Activated CD4-positive, alpha-beta T cell treated with anti-CD3 and anti-CD28 coated beads, Interleukin-2, Interleukin-4, amounts not matched to agents 100 ng/mL and 50 ng/mL, durations not matched to agents 16 hours and 8 hours (primary cell): Measurements from ENCODE around the gene ZNF646.

Experiments
- DNase-seq: peaks from one replicate; pipeline ENCODE4 v3.0.0-alpha.2; 2020; ENCODE audit warnings: low spot score

Gene ZNF646, protein sequence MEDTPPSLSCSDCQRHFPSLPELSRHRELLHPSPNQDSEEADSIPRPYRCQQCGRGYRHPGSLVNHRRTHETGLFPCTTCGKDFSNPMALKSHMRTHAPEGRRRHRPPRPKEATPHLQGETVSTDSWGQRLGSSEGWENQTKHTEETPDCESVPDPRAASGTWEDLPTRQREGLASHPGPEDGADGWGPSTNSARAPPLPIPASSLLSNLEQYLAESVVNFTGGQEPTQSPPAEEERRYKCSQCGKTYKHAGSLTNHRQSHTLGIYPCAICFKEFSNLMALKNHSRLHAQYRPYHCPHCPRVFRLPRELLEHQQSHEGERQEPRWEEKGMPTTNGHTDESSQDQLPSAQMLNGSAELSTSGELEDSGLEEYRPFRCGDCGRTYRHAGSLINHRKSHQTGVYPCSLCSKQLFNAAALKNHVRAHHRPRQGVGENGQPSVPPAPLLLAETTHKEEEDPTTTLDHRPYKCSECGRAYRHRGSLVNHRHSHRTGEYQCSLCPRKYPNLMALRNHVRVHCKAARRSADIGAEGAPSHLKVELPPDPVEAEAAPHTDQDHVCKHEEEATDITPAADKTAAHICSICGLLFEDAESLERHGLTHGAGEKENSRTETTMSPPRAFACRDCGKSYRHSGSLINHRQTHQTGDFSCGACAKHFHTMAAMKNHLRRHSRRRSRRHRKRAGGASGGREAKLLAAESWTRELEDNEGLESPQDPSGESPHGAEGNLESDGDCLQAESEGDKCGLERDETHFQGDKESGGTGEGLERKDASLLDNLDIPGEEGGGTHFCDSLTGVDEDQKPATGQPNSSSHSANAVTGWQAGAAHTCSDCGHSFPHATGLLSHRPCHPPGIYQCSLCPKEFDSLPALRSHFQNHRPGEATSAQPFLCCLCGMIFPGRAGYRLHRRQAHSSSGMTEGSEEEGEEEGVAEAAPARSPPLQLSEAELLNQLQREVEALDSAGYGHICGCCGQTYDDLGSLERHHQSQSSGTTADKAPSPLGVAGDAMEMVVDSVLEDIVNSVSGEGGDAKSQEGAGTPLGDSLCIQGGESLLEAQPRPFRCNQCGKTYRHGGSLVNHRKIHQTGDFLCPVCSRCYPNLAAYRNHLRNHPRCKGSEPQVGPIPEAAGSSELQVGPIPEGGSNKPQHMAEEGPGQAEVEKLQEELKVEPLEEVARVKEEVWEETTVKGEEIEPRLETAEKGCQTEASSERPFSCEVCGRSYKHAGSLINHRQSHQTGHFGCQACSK (N-terminal part only)

DNA sequence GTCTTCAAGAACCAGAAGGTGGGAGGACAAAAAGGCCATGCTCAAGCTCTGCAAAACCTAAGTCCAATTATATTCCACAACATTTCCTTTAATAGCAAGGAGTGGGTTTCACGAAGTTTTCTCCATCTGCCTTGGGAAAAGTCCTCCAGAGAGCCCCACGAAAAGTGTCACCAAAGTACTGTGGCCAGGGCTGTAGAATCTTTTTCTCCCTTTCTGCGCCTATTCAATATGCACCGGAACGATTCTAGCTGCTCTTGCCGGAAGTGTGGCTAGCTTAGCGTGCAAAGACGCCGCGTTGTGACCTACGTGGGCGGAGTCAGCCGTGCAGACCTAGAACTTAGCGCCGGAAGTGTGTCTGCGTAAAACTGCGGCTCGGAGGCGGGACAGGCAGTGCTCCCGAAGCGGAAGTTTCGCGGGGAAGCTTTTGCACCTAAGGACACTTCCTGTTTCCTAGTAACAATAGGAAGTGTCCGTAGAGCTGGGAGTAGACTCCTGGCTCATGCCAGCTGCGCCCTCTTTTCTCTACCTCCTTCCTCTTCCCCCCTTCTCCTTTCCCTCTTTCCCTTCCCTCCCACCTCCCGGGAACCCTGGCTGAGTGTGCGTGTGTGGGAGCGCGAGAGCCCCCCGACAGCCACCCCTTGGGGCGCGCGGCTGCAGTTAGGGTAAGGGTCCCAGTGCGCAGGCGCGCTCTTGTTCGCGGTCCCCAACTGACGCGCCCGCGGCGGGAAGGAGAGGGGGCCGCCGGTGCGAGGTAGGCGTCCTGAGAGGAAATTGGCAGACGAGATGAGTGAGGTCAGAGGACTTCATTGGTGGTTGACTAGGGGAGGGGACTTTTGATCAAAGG is at the start of gene ZNF646, which contains the start of gene ZNF668:
Gene ZNF646, plus strand, starts transcription at position 453 of the 844 bp plus-strand sequence. CDS start 1,903 bp downstream, outside the sequence.
Gene ZNF668, minus strand, starts transcription at position 271 of the 844 bp plus-strand sequence. CDS start 9,781 bp downstream, outside the sequence.
- peak; percentile 99 for DNase-seq

DNA sequence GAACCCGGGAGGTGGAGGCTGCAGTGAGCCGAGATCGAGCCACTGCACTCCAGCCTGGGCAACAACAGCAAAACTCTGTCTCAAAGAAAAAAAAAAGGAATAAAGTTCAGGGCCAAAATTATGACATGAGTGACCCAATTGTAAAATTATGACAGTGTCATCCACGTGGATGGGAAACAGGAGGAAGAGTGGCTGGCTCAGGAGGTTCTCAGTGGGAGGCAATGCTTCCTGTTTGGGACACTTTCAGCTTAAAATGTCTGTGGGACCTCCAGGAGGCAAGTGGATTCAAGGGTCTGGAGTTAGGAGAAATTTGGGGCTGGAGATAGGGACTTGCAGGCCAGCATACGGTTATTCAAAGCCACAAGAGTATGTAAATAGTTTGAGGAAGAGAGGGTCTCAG is 48.9 kb upstream of the ZNF646 start:
- no peak for DNase-seq

DNA sequence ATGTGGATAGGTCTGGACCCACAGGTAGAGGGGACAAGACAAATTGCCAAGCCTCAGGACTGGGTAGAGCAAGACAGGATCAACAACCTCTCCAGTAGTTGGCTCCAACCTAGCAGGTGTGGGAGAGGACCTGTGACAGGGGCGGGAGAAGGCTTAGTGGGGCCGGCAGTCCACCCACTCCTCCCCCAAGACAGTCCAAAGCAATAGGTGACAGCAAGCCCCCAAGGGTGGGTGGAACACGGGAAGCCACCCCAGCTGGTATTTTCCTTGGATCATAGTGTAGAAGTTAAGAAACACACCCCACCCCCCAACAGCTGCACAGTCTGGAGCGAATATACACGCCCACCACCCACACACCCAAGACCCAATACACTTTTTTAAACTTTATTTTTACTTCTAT is 45.0 kb upstream of the ZNF646 start:
- no peak for DNase-seq

DNA sequence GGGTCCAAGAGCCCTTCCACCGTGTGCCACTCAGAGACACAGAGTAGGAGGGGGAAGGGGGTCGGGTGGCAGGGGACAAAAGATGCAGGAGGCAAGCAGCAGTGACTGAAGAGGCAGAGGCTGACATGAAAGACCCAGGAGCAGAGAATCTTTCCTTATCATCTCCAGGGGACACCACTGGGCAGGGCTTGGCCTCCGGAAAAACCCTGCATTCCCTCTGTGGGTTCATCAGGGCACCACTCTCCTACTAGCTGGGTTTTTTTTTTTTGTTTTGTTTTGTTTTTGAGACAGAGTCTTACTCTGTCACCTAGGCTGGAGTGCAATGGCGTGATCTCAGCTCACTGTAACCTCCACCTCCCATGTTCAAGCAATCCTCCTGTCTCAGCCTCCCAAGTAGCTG is 42.9 kb upstream of the ZNF646 start:
- no peak for DNase-seq

DNA sequence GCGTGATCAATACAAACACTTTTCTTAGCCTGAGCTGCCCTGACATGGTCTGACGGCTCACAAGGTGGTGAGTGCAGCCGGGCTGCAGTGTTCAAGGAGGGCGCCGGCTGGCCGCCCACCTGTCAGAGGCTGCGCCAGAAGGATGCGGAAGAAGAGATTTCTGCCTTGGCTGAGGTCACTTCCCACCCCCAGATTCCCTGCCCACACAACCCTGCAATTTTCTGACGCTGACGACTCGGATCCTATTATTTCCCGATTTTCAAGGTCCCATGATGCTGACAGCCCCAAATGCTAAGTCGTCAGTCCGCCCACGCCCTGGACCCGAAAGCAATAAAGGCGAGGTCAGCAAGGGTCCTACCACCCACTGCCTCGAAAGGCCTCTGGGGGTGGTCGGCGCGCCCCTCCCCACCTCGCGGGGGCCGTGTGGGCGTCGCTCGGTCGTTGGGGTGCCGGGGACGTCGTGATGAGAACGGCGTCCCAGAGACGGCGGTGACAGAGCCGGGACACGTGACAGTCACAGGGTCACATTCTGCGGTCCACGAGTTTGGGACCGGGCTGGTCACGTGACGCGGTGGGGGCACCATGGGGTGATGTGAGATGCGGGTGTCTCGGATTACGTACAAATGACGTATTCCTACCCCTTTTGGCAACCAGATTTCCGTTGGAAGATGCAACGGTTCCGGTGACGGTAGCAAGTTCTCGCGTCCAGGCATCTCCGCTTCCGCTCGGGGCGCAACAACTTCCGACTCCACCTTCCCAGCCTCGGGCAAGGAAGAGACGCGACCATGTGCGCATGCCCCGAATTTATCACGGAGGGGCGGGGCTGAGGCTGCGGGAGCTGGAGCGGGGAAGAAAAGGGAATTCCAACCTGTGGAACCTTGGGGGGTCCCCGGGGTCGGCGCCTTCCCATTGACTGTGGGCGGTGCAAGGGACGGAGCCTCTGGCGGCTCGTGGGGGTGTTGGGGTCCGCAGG is 41.2 kb upstream of the ZNF646 start, which contains the start of gene STX4:
Gene STX4, plus strand, starts transcription at position 823 of the 973 bp plus-strand sequence. CDS start 248 bp downstream, outside the sequence.
- peak; percentile 98 for DNase-seq

DNA sequence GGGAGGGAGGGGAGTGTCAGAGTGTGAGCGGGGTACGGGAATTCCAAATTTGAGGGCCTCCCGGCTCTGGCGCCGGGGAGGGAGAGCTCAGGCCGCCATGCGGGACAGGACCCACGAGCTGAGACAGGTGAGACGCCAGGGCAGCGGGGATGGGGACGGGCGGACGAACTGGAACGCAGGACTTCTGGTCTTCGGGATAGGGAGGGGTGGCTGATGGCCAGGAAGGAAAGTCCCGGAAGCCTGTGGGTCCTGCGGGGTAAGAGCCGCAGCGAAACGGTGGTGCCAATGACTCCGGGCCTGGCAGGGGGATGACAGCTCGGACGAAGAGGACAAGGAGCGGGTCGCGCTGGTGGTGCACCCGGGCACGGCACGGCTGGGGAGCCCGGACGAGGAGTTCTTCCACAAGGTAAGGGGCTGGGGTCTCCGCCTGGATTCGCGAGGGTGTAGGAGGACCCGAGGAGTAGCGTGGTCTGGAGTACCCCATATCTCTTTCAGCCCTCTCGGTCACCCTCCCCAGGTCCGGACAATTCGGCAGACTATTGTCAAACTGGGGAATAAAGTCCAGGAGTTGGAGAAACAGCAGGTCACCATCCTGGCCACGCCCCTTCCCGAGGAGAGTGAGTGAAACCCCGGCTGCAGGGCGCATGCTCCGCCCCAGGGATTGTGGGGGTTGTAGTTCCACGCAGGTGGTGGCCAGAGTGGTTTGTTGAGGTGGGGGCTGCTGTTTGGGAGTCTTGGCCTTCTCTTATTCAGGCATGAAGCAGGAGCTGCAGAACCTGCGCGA is 40.3 kb upstream of the ZNF646 start:
- peak; percentile 88 for DNase-seq

DNA sequence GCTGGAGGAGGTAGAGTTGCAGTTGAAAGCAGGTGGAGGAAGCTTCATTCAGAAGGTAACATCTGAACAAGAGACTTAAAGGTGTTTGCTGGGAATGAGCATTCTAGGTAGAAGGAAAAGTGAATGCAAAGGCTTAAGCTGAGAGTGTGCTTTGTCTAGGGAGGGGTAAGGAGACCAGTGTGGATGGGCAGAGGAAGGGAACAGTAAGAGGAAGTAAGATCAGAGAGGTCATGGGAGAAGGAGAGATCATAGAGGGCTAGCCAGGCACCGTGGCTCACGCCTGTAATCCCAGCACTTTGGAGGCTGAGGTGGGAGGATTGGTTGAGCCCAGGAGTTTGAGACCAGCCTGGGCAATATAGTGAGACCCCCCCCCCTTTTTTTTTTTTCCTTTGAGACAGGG is 37.5 kb upstream of the ZNF646 start:
- no peak for DNase-seq

DNA sequence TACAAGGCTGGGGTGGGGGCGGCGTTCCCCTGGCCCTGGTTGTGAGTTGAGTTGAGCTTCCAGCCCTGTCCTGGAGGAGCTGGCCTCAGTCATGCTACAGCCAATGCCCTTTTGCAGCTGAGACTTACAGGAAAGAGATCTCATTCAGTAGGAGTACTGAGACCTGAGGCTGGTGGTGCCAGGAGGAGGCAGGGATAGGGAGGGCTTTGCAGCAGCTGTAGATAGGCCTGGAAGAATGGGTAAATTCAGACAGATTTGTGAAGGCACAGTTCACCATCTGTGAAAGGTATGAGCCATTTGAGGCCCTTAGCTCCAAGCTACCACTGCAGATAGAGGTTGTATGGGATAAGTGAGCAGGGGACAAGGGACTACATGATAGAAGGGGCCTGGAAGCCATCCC is 35.2 kb upstream of the ZNF646 start:
- no peak for DNase-seq

DNA sequence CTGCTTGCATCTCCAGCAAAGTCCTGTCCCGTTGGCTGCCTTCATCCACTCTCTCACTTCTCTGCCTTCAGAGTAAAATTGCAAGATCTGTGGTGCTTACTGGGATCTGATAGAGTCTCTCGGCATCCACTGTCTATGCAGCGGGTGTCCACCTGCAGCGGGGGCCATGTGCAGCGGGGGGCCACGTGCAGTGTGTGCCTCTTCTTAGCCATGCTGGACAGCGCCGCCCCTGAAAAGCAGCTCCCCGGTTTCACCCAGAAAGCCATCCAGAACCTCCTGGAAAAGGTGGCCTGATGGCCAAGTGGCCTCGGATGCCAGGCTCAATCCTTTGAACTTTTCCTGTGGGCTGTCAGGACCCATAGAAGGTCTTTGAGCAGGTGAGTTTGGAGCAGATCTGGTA is 31.4 kb upstream of the ZNF646 start:
- no peak for DNase-seq

DNA sequence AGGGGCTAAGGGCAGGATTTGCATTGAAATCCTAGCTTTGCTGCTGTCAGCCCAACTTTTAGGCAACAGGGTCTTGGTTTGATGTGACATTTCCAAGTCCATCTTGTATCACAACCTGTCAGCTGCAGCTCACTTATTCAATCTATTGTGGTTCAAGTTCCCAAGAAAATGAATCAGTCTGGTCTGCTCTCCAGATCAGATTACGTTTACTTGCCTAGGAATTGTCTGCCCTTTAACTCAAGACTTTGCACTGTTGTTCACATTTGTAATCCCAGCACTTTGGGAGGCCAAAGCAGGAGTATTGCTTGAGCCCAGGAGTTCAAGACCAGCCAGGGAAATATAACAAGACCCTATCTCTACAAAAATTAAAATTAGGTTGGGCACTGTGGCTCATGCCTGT is 30.9 kb upstream of the ZNF646 start:
- no peak for DNase-seq

DNA sequence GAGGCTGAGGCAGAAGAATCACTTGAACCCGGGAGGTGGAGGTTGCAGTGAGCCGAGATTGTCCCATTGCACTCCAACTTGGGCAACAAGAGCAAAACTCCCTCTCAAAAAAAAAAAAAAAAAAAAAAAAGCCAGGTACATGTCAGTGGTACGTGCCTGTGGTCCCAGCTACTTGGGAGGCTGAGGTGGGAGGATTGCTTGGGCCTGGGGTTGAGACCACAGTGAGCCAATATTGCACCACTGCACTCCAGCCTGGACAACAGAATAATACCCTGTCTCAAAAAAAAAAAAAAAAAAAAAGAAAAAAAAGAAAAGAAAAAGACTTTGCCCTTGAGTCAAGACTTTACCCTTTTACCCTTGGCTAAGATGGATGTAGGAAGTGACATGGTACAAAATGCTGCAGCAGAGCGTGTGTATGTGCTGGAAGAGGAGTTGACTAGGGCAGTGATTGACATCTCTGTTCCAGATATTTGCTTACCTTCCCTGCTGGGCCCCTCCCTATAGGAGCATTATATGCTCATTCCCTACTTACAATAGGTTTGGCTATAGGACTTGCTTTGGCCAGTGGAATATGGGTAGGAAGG is 30.2 kb upstream of the ZNF646 start:
- no peak for DNase-seq

DNA sequence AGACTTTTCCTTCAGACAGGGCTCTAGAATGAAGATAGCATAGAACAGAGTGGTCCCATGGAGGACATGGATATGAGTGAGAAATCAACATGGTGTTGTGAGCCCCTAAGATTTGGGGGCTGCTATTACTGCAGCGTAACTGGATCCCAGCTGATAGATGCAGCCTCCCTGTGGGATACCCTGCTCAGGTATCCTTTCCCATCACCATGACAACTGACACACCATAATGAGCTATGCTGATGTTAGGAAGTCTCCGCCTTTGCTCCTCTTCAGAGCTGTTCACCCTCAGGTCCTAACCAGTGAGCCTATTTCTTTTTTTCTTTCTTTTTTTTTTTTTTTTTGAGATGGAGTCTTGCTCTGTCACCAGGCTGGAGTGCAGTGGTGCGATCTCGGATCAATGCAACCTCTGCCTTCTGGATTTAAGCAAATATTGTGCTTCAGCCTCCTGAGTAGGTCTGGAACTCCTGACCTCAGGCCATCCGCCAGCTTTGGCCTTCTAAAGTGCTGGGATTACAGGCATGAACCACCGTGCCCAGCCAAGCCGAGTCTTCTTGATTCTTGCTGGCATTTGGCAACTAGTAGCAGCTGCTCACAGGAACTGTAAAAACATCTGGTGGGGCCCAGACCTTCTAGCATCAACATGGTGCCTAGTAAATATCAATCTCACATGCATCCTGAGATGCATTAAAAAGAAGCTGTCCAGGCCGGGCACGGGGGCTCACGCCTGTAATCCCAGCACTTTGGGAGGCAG is 23.8 kb upstream of the ZNF646 start:
- DNase-seq, result no peak

DNA sequence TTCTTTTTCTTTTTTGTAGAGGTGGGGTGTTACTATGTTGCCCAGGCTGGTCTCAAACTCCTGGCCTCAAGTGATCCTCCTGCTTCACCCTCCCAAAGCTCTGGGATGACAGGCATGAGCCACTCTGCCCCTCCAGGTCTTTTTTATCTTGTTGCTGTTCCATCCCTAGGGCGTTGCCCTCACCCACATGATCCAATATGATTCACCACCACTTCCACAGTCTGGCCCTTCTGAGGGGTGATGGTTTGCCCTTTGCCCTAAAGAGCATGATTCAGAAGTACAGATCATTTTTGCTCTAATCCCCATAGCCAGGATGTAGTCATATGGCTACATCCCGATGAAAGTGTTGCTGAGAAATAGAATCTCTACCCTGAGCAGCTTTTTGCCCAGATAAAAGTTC is 22.1 kb upstream of the ZNF646 start:
- DNase-seq, result no peak

DNA sequence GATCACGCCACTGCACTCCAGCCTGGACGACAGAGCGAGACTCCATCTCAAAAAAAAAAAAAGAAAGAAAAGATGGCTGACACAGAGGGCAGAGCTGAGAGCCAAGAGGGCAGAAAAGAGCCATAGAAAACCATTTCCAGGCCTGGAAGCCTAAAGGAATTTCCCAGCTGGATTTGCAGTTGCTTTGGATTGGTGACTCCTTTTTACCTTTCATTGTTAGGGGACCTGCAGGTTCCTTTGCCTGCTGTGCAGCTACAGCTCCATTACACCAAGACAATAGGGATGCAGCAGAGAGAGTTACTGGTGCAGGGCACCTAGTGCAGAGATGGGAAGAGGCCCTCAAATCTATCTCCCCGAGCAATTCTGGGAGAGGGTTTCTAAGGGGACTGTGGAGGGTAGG is 18.6 kb upstream of the ZNF646 start:
- DNase-seq, result no peak

DNA sequence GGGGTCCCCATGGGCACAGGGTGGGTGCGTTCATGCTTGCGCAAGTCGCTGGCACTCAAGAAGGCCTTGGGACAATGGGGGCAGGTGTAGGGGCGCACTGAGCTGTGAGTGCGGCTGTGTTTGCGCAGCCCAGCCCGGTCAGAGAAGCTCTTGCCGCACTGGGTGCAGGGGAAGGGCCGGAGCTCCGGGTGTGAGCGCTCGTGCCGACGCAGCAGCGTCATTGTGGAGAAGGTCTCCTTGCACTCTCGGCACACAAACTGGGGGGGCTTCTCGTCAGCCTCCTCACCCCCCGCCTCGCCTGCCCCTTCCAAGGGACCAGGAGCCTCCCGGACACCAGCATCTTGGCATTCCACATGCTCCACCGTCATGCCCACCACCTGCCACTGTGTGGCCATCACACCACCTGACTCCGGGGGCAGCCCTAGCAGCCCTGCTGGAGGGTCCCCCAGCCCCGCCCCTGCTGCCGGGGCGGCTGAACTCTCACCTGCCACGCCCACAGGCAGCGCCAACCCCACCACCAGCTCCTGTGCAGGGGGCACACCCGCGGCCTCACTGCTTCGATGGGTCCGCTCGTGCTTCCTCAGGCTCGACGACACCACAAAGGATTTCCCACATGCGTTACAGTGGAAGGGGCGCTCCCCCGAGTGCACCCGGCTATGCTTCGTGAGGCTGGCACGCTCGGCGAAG is 13.0 kb upstream of the ZNF646 start:
- no peak for DNase-seq

DNA sequence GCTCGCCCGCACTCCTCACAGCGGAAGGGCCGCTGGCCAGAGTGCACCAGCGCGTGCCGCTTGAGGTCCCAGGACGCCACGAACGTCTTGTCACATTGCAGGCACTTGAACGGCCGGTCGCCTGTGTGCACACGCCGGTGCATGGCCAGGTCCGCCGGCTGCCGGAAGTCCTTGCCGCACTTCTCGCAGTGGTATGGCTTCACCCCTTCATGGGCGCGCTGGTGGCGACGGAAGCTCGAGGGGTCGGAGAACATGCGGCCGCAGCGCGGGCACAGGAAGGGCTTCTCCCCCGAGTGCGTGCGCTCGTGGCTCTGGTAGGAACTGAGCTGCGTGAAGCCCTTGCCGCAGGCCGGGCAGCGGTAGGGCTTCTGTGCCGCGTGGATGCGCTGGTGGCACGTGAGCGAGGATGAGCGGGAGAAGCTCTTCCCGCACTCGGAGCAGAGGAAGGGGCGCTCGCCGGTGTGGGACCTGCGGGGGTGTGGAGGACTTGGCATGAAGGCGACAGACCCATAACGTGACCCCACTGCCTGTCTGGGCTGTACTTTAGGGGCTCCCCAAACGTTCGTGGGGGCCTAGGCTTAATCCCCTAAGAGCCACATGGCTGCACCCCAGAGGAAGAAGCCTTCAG is 12.3 kb upstream of the ZNF646 start:
- DNase-seq, result no peak

DNA sequence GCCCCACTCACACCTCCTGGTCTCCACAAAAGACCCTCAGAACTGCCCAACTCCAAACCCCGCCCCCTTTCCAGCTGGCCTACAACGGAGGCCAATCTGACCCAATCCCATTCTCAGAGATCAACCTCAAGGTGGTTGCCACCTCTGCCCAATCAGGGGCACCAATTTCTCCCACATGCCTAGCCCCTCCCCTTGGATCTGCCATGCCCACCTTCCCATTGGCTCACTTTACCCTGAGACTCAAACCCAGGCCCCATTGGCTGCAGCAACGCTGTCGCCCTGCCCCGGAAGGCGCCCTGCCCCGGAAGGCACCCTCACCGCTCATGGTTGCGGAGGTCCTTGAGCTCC is 10.8 kb upstream of the ZNF646 start:
- DNase-seq, result no peak
